ENCODE results near the gene GABBR2. TPM values are rescaled to one million over a fixed set of nuclear protein-coding genes. Genes with fewer than 3 reads are reported as not detected.

GABBR2 gene
- 0.69 TPM for polyA plus RNA-seq
- long read RNA-seq, donor 1: 0 reads
- long read RNA-seq, donor 2: 0 reads
- long read RNA-seq, donor 3: 0 reads
- long read RNA-seq, donor 4: 0 reads
- long read RNA-seq, donor 5: 0 reads
- long read RNA-seq, donor 6: 0 reads
- long read RNA-seq, donor 7: 0 reads
- long read RNA-seq, donor 8: 0 reads
- long read RNA-seq, donor 9: 0 reads
- long read RNA-seq, donor 10: 0 reads
- long read RNA-seq, donor 11, full-length matches to known transcripts: 1 of 1 reads
- long read RNA-seq, donor 11, partial matches to known transcripts: 0 of 1 reads
- long read RNA-seq, donor 11, other reads (novel, unspliced or antisense): 0 of 1 reads

DNA sequence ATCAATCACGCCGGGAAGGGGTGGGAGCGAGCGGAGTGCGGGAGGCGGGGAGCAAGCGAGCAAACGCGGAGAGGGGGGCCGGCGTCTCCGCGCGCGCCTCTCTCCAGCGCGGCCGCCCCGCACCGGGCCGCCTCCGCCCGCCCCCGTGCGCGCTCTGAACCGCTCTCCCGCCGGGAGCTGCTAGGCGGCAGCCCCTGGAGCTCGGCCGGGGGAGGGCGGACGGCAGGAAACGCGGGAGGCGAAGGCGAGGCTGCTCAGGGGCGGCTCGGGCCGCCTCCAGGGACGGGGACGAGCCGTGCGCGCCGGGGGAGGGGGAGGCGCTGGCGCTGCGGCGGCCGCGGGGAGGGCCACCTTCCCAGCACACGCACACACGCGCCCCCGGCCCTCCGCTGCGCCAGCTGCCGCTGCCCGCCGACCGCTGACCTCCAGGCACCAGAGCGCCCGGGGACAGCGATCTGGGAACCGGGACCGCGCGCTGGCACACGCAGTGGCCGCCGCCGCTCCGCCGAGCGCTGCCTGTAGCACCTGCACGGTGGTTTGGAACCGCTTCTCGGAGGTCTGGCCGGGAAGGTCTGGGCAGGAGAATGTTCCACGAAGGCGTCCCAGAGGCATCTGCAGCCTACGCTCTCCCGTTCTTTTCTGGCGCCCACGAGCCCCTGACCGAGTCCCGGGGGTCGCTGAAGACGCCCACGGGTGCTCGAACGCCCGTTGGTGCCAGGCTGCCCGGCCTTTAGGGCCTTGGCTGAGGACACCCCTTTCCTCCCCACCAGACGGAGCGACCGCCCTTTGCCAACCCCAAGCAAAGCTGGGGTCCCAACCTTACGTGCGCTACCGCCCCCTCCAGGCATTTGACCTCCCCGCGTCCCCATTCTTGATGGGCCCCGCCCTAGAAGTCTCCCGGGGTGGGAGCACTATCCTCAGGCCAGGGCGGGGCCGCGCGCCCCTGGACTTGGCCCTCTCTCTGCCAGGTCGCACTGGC lies at the start of gene GABBR2:
GABBR2 (minus strand) TSS at position 3 of the 979 bp plus-strand sequence. CDS start 198 bp downstream, outside the sequence.
- Histone ChIP-seq H3K9me3 (ENCODE audit: control insufficient read depth, low read depth, low read length) (peaks cover 8% of the 10 kb centered on the region), H3K4me3 (ENCODE audit: low read length) (no peak within 1 kb of the TSS), H3K36me3 (ENCODE audit: control insufficient read depth, insufficient read depth, low read length) (no peaks in the 10 kb centered on the region), H3K4me1 (ENCODE audit: control insufficient read depth, insufficient read depth, low read length) (peaks cover 6% of the 10 kb centered on the region), H3K27me3 (ENCODE audit: control insufficient read depth, insufficient read depth, low read length) (peaks cover 58% of the 10 kb centered on the region), H3K27ac (ENCODE audit: low read length) (no peak within 1 kb of the TSS)
- WGBS (ENCODE audit: insufficient coverage, low lambda C conversion rate): no CpG with 5 or more reads among the region's 111 CpGs
- DNase-seq: peak in 1 of 2 donors; percentile 39

DNA sequence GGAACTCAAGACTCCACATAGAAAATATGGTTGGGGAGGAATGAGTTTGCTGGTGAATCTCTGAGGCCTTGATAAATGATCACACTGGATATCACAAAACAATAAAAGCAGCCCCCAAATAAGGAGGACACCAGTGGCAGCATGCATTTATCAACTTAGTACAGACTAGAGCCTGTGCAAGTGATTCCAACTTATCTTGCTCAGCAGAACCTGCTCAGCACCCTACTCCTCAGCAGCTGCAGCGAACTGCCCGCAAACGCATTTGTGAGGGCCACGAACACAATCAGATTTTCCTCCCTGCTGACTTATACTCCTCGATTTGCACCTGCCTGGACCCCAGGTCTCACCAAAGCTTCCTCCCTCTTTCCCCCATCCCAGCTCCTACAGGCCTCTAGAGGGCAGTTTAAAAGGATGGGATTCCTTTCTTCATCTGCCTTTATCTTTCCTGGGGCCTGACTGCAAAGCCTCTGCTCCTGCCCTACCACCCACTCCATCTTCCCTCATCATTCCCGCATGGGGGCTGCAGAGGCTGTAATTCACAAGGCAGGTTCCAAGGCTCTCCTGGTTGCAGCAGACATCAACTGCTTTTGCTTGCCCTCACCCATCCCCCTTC lies 46.4 kb upstream of the GABBR2 start:
- Histone ChIP-seq H3K27me3 (ENCODE audit: control insufficient read depth, insufficient read depth, low read length) (no peaks in the 10 kb centered on the region), H3K4me1 (ENCODE audit: control insufficient read depth, insufficient read depth, low read length) (no peaks in the 10 kb centered on the region), H3K9me3 (ENCODE audit: control insufficient read depth, low read depth, low read length) (peaks cover 5% of the 10 kb centered on the region), H3K4me3 (ENCODE audit: low read length) (no peak overlapping the region), H3K36me3 (ENCODE audit: control insufficient read depth, insufficient read depth, low read length) (peaks cover 60% of the 10 kb centered on the region), H3K27ac (ENCODE audit: low read length) (no peak overlapping the region)
- WGBS (ENCODE audit: insufficient coverage, low lambda C conversion rate): no CpG with 5 or more reads among the region's 6 CpGs
- no peak for DNase-seq

DNA sequence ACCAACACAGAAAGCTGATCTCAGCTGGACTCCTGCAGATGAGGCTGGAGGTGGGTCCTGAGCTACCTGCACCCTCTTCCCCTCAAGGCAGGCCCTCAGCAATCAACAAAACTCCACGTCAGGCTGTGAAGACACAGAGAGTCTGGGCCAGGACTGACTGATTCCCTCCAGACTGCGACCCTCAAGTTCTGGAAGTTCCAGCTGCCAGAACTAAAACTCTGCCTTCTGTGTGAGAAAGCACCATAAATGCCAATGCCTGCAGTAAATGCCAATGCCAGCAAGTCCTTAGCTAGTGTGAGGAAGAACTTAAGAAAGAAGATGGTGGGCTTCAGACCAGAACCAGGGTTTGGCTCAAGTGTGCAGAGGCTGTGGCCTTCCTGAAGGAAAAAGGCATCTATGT lies 42.5 kb upstream of the GABBR2 start:
- H3K27ac ChIP-seq (ENCODE audit: low read length): no peak overlapping the region
- H3K4me3 ChIP-seq (ENCODE audit: low read length): no peak overlapping the region
- H3K36me3 ChIP-seq (ENCODE audit: control insufficient read depth, insufficient read depth, low read length): peaks cover 73% of the 10 kb centered on the region
- no CpG with 5 or more reads among the region's 2 CpGs for WGBS (ENCODE audit: insufficient coverage, low lambda C conversion rate)
- H3K9me3 ChIP-seq (ENCODE audit: control insufficient read depth, low read depth, low read length): no peaks in the 10 kb centered on the region
- H3K27me3 ChIP-seq (ENCODE audit: control insufficient read depth, insufficient read depth, low read length): no peaks in the 10 kb centered on the region
- no peak for DNase-seq
- no peaks in the 10 kb centered on the region for H3K4me1 ChIP-seq (ENCODE audit: control insufficient read depth, insufficient read depth, low read length)

DNA sequence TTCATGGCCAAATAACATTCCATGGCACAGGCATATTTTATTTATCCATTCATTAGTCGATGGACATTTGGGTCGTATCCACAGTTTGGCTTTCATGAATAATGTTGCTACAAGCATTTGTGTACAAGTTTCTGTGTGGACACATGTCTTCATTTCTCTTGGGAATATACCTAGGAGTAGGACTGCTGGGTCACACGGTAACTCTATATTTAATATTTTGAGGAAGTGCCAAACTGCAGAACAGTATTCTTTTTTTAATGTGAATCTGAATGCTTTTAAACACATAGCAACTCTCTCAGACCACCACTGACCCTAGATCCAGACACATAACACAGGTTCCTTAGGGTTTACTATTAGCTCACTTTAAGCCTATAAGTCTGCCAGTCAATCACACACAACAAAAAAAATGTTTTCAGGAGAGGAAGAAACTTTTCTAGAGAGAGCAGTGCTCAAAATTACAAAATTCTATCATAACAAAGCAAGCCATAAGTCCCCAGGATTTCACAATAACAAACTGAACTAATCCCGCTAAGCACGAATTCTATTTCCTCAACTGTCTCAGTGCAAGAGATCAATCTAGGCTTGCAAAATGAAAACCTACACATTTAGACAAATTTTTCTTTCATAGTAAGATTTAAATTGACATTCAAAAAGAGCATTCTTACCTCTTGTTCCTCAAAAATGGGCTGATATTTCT lies 41.8 kb upstream of the GABBR2 start:
- Histone ChIP-seq H3K4me3 (ENCODE audit: low read length) (no peak overlapping the region), H3K36me3 (ENCODE audit: control insufficient read depth, insufficient read depth, low read length) (peaks cover 69% of the 10 kb centered on the region), H3K4me1 (ENCODE audit: control insufficient read depth, insufficient read depth, low read length) (no peaks in the 10 kb centered on the region), H3K27ac (ENCODE audit: low read length) (no peak overlapping the region), H3K27me3 (ENCODE audit: control insufficient read depth, insufficient read depth, low read length) (no peaks in the 10 kb centered on the region), H3K9me3 (ENCODE audit: control insufficient read depth, low read depth, low read length) (no peaks in the 10 kb centered on the region)
- no peak for DNase-seq
- 80% methylated on average over 3 of the region's 5 CpGs for WGBS (ENCODE audit: insufficient coverage, low lambda C conversion rate)

DNA sequence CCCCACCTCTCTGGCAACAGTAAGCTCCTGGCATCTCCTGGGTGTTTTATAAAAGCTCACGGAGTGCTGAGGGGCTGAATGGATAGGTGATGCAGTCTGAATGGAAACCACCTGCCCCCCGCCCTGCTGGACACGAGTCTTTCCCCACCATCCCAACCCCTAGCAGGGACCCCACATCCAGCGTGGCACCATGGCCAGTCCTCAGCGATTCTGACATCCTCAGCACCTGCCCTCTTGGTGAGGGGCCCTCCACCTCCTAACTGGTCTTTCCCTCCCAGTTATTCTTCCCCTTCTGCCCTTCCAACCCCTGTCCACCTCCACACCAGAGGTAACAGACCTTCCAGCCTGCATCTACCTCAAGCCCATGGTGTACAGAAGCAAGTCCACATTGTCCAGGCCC lies 38.7 kb upstream of the GABBR2 start:
- no peak for DNase-seq
- Histone ChIP-seq H3K36me3 (ENCODE audit: control insufficient read depth, insufficient read depth, low read length) (peaks cover 67% of the 10 kb centered on the region), H3K4me3 (ENCODE audit: low read length) (no peak overlapping the region), H3K27ac (ENCODE audit: low read length) (no peak overlapping the region), H3K9me3 (ENCODE audit: control insufficient read depth, low read depth, low read length) (no peaks in the 10 kb centered on the region), H3K27me3 (ENCODE audit: control insufficient read depth, insufficient read depth, low read length) (no peaks in the 10 kb centered on the region), H3K4me1 (ENCODE audit: control insufficient read depth, insufficient read depth, low read length) (no peaks in the 10 kb centered on the region)
- no CpG with 5 or more reads among the region's 5 CpGs for WGBS (ENCODE audit: insufficient coverage, low lambda C conversion rate)

DNA sequence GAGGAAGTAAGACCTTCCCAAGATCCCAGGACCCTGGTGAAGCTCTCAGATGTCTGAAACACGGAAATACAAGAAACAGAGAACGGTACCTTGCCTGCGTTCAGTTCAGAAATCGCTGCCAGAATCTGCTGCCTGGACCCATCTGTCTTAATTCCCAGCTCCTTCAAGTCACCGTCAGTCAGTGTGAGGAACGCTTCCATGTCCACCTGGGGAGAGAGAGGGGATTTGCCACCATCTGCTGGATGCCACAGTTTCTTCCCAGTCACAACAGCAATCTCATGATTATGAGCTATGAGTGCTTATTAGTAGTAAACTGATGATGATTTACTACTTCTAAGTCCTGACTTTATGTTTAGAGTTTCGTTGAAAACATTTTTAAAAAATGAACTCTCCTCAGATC lies 36.7 kb upstream of the GABBR2 start:
- peaks cover 65% of the 10 kb centered on the region for H3K36me3 ChIP-seq (ENCODE audit: control insufficient read depth, insufficient read depth, low read length)
- no peaks in the 10 kb centered on the region for H3K4me1 ChIP-seq (ENCODE audit: control insufficient read depth, insufficient read depth, low read length)
- no CpG with 5 or more reads among the region's 7 CpGs for WGBS (ENCODE audit: insufficient coverage, low lambda C conversion rate)
- no peaks in the 10 kb centered on the region for H3K9me3 ChIP-seq (ENCODE audit: control insufficient read depth, low read depth, low read length)
- no peaks in the 10 kb centered on the region for H3K27me3 ChIP-seq (ENCODE audit: control insufficient read depth, insufficient read depth, low read length)
- H3K4me3 ChIP-seq (ENCODE audit: low read length): no peak overlapping the region
- H3K27ac ChIP-seq (ENCODE audit: low read length): no peak overlapping the region
- DNase-seq: no peak

DNA sequence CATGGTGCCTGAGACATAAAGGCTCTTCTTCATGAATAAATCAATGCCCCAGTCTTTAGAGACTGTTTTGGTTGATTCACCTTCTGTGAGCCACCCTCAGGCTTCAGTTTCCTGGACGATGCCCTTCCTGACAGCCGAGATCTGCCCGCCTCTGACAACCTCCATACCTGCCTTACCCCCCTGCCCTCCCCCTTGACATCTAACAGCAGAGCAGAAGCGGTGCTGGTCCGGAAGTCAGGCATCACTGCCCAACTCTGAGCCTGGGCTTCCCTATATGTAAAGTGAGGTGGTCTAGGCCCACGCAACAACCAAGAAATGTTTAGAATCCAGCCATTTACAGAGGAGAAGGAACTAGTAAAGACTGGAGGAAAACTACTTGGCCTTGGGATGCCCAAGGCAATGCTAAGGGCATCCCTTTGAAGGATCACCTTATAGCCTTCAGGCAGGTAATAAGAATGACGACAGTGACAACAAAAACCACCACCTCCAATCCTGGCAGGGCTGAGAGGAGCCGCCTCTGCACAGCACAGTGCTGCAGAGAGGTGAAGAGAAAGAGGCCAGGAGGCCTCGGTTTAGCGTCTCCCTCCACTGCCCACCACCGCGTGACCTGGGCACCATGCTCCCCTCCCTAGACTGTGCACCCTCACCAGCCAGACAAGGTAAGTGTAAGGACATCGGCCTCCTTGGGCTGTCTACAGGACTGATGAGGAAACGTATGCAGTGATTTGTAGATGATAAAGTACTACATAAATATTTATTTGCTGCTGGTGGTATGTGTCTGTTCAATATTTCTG lies 35.3 kb upstream of the GABBR2 start:
- peaks cover 55% of the 10 kb centered on the region for H3K36me3 ChIP-seq (ENCODE audit: control insufficient read depth, insufficient read depth, low read length)

DNA sequence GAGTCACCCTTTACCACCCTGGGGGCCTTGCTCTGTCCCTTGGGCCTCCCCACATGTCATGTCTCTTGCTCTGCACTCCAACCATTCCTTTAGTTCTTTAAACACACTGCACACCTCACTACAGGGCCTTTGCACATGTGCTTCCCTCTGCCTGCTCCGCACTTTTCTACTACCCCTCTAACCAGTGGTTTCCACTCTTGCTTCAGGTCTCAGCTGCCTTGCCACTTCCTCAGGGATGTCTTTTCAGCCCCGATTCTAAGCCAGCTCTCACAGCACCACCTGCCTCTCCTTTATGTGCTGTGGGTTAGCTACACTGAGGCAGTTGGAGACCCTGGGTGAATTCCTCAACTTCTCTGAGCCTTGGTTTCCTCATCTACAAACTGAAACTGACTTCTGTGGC lies 34.6 kb upstream of the GABBR2 start:
- H3K27me3 ChIP-seq (ENCODE audit: control insufficient read depth, insufficient read depth, low read length): no peaks in the 10 kb centered on the region
- DNase-seq: no peak
- H3K9me3 ChIP-seq (ENCODE audit: control insufficient read depth, low read depth, low read length): no peaks in the 10 kb centered on the region
- H3K4me3 ChIP-seq (ENCODE audit: low read length): no peak overlapping the region
- WGBS (ENCODE audit: insufficient coverage, low lambda C conversion rate): no CpG with 5 or more reads among the region's 2 CpGs
- no peaks in the 10 kb centered on the region for H3K4me1 ChIP-seq (ENCODE audit: control insufficient read depth, insufficient read depth, low read length)
- H3K27ac ChIP-seq (ENCODE audit: low read length): no peak overlapping the region
- H3K36me3 ChIP-seq (ENCODE audit: control insufficient read depth, insufficient read depth, low read length): peaks cover 51% of the 10 kb centered on the region

More for the DNA sequence above, 35.3 kb upstream of the GABBR2 start:
- Histone ChIP-seq H3K9me3 (ENCODE audit: control insufficient read depth, low read depth, low read length) (no peaks in the 10 kb centered on the region), H3K4me3 (ENCODE audit: low read length) (no peak overlapping the region), H3K27me3 (ENCODE audit: control insufficient read depth, insufficient read depth, low read length) (no peaks in the 10 kb centered on the region), H3K27ac (ENCODE audit: low read length) (no peak overlapping the region), H3K4me1 (ENCODE audit: control insufficient read depth, insufficient read depth, low read length) (no peaks in the 10 kb centered on the region)
- DNase-seq: no peak
- no CpG with 5 or more reads among the region's 14 CpGs for WGBS (ENCODE audit: insufficient coverage, low lambda C conversion rate)

DNA sequence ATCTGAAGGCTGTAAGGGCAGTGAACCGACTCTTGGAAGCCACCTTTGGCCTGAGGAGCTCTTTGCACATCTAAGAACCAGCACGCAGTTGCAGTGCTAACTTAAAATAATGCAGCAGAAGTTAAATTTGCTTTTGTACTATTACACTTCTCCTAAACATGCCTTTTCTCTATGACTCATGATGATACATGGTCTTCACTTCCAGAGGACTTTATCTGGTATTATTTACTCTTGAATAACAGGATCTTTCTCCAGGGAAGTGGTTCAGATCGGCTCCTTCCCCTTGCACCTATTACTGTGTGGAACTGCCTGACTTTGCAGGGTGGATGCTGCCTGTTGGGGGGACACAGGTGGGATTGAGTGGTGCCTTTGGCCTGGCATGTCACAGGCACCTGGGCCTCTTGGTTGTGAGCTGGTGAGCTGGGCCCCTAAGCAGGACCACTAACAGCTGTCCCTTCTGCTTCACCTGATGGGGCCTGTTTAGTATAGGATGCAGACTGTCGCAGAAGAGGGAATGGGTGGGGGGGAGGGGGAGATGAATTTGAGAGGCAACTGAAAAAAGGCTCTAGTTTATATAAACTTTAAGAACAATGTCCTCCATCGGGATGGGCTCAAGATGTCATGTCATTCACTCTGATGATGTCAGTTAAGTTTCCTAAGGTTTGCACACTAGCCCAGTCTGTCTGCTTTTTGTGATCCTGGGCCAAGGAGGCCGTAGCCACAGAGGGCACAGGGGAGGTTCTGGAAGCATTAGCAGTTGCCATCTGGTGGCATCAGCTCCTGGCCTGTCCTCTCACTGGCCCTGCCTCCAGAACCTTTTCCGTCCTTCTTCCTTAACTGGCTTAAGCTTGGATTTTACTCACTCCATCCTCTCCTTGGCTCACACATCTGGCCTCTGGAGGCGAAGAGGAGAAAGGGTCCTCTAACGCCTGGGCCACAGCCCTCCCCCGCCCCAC lies 33.9 kb upstream of the GABBR2 start:
- Histone ChIP-seq H3K27ac (ENCODE audit: low read length) (no peak overlapping the region), H3K36me3 (ENCODE audit: control insufficient read depth, insufficient read depth, low read length) (peaks cover 44% of the 10 kb centered on the region), H3K9me3 (ENCODE audit: control insufficient read depth, low read depth, low read length) (no peaks in the 10 kb centered on the region), H3K4me1 (ENCODE audit: control insufficient read depth, insufficient read depth, low read length) (no peaks in the 10 kb centered on the region), H3K27me3 (ENCODE audit: control insufficient read depth, insufficient read depth, low read length) (no peaks in the 10 kb centered on the region), H3K4me3 (ENCODE audit: low read length) (no peak overlapping the region)
- no CpG with 5 or more reads among the region's 10 CpGs for WGBS (ENCODE audit: insufficient coverage, low lambda C conversion rate)
- no peak for DNase-seq
